ENCODE results near the gene TNFSF10. TPM values are rescaled to one million over a fixed set of nuclear protein-coding genes. Genes with fewer than 3 reads are reported as not detected.
"Not testable (repeated sequence)": the region's sequence is repeated elsewhere in the genome, so short reads cannot be mapped to it uniquely, and the experiment has no call there.

Gene TNFSF10
- total RNA-seq, 1 donor from 2014 or later = not detected

DNA sequence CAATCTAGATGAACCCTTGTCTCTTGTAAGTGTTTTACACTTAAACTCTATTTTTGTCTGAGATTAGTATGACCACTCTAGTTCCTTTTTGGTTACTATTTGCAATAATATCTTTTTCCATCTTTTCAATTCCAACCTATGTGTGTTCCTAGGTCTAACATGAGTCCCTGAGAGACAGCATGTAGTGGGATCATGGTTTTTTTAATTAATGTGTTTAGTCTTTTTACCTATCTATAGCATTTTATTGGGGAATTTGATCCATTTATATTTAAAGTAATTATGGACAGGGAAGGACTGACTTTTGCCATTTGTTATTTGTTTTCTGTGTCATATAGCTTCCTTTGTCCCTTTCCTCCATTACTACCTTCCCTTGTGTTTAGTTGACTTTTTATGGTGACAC, 21.7 kb downstream of the TNFSF10 start:
- no peaks in the 10 kb centered on the region for H3K36me3 Mint-ChIP-seq (ENCODE audit: low read depth)
- no peak for DNase-seq (ENCODE audit: low spot score)
- no peaks in the 10 kb centered on the region for H3K4me1 Mint-ChIP-seq (ENCODE audit: low read depth)
- peaks cover 4% of the 10 kb centered on the region for H3K9me3 Mint-ChIP-seq (ENCODE audit: low read depth)
- H3K4me3 Mint-ChIP-seq (ENCODE audit: unreplicated experiment) = no peak overlapping the region
- TF ChIP-seq, protein P1, sequence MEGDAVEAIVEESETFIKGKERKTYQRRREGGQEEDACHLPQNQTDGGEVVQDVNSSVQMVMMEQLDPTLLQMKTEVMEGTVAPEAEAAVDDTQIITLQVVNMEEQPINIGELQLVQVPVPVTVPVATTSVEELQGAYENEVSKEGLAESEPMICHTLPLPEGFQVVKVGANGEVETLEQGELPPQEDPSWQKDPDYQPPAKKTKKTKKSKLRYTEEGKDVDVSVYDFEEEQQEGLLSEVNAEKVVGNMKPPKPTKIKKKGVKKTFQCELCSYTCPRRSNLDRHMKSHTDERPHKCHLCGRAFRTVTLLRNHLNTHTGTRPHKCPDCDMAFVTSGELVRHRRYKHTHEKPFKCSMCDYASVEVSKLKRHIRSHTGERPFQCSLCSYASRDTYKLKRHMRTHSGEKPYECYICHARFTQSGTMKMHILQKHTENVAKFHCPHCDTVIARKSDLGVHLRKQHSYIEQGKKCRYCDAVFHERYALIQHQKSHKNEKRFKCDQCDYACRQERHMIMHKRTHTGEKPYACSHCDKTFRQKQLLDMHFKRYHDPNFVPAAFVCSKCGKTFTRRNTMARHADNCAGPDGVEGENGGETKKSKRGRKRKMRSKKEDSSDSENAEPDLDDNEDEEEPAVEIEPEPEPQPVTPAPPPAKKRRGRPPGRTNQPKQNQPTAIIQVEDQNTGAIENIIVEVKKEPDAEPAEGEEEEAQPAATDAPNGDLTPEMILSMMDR (IDR thresholded peaks at IDR 0.05) = no peak
- H3K27me3 Mint-ChIP-seq (ENCODE audit: low read depth) = peaks cover 9% of the 10 kb centered on the region
- no peak overlapping the region for H3K27ac Mint-ChIP-seq (ENCODE audit: unreplicated experiment)

DNA sequence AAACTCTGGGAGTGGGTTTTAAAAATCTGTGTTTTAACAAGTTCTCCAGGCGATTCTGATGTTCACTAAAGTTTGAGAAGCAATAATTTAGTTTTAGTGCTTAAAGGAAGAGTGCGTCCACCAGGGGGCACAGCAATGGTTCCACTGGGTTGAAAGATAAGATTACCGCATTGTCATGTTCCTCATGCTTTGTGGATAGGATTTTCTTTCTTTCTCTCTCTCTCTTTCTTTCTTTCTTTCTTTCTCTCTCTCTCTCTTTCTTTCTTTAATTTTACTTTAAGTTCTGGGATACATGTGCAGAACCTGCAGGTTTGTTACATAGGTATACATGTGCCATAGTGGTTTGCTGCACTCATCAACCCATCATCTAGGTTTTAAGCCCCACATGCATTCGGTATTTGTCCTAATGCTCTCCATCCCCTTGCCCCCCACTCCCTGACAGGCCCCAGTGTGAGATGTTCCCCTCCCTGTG, 33.0 kb downstream of the TNFSF10 start:
- Mint-ChIP-seq H3K27me3 (ENCODE audit: low read depth) (peaks cover 23% of the 10 kb centered on the region), H3K9me3 (ENCODE audit: low read depth) (peaks cover 18% of the 10 kb centered on the region)
- H3K36me3 Mint-ChIP-seq (ENCODE audit: low read depth); H3K4me3 Mint-ChIP-seq (ENCODE audit: unreplicated experiment); DNase-seq (ENCODE audit: low spot score); H3K27ac Mint-ChIP-seq (ENCODE audit: unreplicated experiment); H3K4me1 Mint-ChIP-seq (ENCODE audit: low read depth): not testable (repeated sequence)
- TF ChIP-seq, protein P1 (IDR thresholded peaks at IDR 0.05) = peak; percentile 93

DNA sequence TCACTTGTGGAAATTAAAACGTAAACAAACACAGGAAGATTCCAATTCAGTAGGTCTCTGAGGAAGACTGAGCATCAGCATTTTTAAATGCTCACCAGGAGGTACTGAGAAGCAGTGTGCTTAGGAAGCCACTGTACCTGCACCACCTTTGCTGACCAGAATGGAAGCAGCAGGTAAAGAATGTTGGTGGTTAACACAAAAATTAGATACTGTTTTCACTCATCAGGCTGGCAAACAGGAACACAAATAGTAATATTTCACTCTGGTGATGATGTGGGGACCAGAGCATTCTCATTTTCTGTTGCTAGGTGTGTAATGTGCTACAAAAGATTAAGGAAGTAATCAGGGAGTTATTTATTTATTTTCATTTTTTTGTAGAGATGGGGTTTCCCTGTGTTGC, 45.1 kb downstream of the TNFSF10 start:
- no peak overlapping the region for H3K4me3 Mint-ChIP-seq (ENCODE audit: unreplicated experiment)
- H3K27me3 Mint-ChIP-seq (ENCODE audit: low read depth) = peaks cover 14% of the 10 kb centered on the region
- H3K27ac Mint-ChIP-seq (ENCODE audit: unreplicated experiment) = no peak overlapping the region
- TF ChIP-seq, protein P1 (IDR thresholded peaks at IDR 0.05) = no peak
- peaks cover 5% of the 10 kb centered on the region for H3K36me3 Mint-ChIP-seq (ENCODE audit: low read depth)
- H3K4me1 Mint-ChIP-seq (ENCODE audit: low read depth) = peaks cover 4% of the 10 kb centered on the region
- H3K9me3 Mint-ChIP-seq (ENCODE audit: low read depth) = peaks cover 6% of the 10 kb centered on the region
- no peak for DNase-seq (ENCODE audit: low spot score)

DNA sequence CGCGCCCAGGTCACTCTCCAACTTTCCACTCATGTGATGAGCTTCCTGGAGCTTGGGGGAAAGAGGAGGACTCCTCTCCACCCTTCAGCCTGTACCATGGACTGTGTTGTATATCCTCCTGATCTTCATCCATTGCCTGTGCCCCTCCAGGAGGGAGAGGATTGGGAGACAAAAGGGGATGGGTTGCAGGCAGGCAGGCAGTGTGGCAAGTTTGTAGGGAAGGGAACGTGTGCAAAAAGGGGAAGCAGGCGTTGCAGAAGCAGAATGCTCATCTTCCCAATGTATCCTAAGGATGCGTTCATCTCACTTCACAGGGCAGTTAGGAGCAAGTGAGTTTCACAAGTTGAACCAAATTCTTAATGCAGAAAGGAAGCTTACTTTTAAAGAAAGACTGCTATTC, 46.9 kb downstream of the TNFSF10 start:
- Mint-ChIP-seq H3K27me3 (ENCODE audit: low read depth) (peaks cover 9% of the 10 kb centered on the region), H3K4me1 (ENCODE audit: low read depth) (peaks cover 4% of the 10 kb centered on the region), H3K4me3 (ENCODE audit: unreplicated experiment) (peak overlapping the region; percentile 80), H3K9me3 (ENCODE audit: low read depth) (peaks cover 6% of the 10 kb centered on the region), H3K27ac (ENCODE audit: unreplicated experiment) (peak overlapping the region; percentile 58), H3K36me3 (ENCODE audit: low read depth) (peaks cover 2% of the 10 kb centered on the region)
- no peak for DNase-seq (ENCODE audit: low spot score)
- TF ChIP-seq, protein P1 (IDR thresholded peaks at IDR 0.05) = no peak

DNA sequence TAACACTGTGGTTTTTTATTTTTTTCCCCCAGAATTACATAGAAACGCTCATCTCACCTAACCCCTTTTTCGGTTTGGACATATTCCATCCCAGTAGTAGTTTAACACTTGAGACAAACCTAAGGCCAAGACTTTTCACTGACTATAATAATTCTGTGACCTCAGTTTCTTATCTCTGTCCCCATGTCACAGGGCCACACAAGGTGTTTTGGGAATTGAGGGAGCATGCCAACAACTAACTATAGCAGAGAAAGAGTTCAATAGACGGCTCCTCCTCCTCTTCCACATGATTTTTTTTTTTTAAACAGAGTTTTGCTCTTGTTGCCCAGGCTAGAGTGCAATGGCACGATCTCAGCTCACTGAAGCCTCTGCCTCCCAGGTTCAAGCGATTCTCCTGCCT, 47.5 kb downstream of the TNFSF10 start:
- Mint-ChIP-seq H3K9me3 (ENCODE audit: low read depth) (peaks cover 6% of the 10 kb centered on the region), H3K4me3 (ENCODE audit: unreplicated experiment) (no peak overlapping the region), H3K27ac (ENCODE audit: unreplicated experiment) (no peak overlapping the region), H3K4me1 (ENCODE audit: low read depth) (peaks cover 10% of the 10 kb centered on the region), H3K27me3 (ENCODE audit: low read depth) (peaks cover 4% of the 10 kb centered on the region), H3K36me3 (ENCODE audit: low read depth) (peaks cover 2% of the 10 kb centered on the region)
- TF ChIP-seq, protein P1 (IDR thresholded peaks at IDR 0.05) = no peak
- no peak for DNase-seq (ENCODE audit: low spot score)
